TTC549 (cell line): ENCODE measurements around the gene MZF1.
"Not testable (repeated sequence)": the region's sequence is repeated elsewhere in the genome, so short reads cannot be mapped to it uniquely, and the experiment has no call there.

Experiments
- FAIRE-seq: peaks from 2 replicates; lab custom pipeline; 2012; peaks lifted over from hg19 to GRCh38; lab: Jason Lieb, UNC

The MZF1 gene

GRCh38 chr19:58572818-58573657 lies at the start of gene MZF1:
MZF1 (minus strand) TSS chr19:58573335; CDS start chr19:58571389, 1,946 bp downstream.
- peak; percentile 94 for FAIRE-seq

GRCh38 chr19:58607213-58607612 lies 34.1 kb upstream of the MZF1 start:
- not testable (repeated sequence) for FAIRE-seq

DNA sequence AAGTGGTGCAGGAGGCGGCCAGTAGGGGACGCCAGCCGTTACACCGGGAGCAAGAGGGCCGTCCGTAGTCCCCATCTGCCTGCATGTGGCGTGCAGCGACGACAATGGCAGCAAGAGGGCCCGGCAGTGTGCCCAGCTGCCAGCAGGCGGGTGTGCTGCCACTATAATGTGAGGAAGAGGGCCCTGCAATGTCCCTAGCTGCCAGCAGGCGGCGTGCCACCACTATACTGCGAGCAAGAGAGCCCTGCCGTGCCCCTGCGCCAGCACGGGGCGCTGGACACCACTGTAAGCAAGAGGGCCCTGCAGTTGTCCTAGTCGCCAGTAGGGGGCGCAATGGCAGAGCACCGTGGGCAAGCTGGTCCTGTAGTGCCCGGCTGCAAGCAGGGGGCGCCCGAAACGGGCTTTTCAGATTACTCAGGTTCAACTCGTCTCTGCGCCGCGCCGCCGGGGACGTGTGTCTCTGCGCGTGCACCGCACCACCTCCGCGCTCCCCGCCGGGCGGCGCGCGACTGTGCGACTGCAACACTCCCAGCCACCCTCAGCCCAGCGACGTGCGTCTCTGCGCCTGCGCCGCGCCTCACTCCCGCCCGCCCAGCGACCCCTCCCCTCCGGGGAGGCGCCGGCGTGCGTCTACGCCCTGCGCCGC lies 33.2 kb upstream of the MZF1 start:
- not testable (repeated sequence) for FAIRE-seq

GRCh38 chr19:58586133-58586765 lies 13.1 kb upstream of the MZF1 start:
- FAIRE-seq = no peak

DNA sequence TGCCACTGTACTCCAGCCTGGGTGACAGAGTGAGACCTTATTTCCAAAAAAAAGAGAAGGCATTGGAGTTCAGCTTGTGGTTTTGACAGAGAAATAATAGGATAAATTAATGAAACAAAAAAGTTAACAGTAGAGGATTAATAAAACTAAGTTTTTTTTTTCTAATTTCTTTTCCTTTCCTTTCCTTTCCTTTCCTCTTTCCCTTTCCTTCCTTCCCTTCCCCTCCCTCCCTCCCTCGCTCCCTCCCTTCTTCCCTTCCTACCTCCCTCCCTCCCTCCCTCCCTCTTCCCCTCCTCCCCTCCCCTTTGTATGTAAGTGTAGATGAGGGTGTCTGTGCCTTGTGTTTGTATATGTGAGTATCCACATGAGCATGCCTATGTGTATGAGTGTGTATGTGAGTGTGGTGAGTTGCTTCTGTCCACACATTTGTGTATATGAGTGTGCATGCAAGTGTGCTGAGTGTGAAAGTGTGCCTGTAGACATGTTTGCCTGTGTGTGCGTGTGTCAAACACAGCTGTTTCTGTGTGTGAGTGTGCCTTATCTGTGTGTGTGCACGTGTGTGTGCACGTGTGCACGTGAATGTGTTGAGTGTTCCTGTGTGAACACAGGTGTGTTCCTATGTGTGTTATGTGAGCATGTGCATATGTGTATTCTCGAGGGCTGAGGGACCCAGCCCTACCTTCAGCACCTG lies 12.5 kb upstream of the MZF1 start:
- no peak for FAIRE-seq

DNA sequence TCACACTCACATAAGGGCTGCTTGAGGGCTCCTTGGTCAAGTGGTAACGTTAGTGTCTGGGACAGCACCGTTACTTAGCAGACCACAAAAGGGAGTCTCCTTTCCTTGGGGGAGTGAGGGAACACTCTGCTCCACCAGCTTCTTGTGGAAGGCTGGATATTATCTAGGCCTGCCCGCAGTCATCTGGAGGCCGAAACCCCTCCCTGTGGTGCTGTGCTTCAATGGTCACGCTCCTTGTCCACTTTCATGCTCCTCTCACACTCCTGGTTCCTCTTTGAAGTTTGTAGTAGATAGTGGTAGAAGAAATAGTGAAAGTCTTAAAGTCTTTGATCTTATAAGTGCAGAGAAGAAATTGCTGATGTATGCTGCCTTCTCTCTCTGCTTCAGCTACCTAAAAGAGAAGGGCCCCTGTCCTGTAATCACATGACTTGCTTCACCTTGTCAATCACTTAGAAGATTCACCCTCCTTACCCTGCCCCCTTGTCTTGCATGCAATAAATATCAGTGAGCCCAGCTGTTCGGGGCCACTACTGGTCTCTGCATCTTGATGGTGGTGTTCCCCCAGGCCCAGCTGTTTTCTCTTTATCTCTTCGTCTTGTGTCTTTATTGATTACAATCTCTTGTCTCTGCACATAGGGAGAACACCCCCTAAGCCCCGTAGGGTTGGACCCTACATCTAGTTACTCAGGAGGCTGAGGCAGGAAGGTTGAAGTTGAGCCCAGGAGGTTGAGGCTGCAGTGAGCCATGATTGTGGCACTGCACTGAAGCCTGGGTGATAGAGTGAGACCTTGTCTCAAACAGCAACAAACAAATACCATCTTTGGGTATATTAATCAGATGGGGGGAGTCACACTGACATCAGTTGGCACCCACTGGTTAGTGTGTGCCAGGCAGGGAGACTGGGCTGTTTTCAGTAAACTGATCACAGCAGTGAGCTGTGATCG lies 11.6 kb upstream of the MZF1 start:
- FAIRE-seq = no peak

DNA sequence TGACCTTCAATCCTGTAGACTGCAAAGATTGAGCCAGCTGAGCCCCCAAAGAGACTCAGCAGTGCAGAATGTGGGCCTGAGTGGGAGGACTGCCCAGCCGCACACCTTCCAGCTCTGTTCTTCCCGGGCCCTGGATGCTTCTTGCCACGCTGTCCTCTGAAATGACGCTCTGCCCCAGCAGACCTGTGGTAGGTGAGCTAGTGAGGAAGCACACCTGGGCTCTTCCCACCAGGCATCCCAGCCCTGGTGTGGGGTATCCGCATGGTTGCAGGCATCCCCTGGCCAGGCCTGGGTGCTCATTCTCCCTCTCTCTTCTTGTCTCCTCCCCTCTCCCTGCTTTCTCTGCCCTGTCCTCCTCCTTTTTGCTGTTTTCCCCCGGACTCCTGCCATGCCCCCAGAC lies 9.8 kb upstream of the MZF1 start:
- no peak for FAIRE-seq

- FAIRE-seq = no peak
These were observed 8.3 kb upstream of the MZF1 start for GRCh38 chr19:58581227-58582141.

DNA sequence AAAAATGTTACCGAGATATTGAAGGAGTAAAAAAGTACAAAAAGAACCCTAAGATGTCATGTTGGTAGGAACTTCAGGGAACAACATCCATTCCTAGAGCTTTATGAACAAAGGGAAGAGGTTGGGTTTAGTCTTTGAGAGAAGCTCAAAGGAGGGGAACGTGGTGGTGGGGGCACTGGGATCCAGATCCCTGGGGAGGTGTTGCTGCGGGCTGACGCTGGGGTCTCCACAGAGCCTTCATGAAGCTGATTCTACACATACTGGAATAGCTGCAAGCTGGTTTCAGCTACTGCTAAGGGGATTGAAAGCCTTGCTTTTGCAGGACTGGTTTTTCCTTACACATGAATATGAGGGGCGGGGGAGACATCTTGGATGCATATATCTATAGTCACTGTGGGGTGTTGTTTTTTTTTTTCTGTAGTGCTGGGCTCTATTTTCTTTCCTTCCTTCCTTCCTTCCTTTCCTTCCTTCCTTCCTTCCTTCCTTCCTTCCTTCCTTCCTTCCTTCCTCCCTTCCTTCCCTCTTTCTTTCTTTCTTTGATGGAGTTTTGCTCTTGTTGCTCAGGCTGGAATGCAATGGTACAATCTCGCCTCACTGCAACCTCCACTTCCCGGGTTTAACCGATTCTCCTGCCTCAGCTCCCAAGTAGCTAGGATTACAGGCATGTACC lies 6.5 kb upstream of the MZF1 start:
- no peak for FAIRE-seq

- FAIRE-seq = no peak
These were observed 5.1 kb upstream of the MZF1 start for GRCh38 chr19:58578012-58578925.

DNA sequence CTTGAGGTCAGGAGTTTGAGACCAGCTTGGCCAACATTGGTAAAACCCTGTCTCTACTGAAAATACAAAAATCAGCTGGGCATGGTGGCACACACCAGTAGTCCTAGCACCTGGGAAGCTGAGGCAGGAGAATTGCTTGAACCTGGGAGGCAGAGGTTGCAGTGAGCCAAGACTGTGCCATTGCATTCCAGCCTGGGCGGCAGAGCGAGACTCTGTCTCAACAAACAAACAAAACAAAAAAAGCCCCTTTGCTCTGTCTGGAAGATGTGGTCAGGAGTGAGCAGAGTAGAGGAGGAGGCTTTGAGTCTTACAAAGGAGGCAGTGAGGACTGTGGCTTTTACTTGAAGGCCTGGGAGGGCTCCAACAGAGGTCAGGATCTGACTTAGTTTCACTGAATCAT lies 4.4 kb upstream of the MZF1 start:
- not testable (repeated sequence) for FAIRE-seq

DNA sequence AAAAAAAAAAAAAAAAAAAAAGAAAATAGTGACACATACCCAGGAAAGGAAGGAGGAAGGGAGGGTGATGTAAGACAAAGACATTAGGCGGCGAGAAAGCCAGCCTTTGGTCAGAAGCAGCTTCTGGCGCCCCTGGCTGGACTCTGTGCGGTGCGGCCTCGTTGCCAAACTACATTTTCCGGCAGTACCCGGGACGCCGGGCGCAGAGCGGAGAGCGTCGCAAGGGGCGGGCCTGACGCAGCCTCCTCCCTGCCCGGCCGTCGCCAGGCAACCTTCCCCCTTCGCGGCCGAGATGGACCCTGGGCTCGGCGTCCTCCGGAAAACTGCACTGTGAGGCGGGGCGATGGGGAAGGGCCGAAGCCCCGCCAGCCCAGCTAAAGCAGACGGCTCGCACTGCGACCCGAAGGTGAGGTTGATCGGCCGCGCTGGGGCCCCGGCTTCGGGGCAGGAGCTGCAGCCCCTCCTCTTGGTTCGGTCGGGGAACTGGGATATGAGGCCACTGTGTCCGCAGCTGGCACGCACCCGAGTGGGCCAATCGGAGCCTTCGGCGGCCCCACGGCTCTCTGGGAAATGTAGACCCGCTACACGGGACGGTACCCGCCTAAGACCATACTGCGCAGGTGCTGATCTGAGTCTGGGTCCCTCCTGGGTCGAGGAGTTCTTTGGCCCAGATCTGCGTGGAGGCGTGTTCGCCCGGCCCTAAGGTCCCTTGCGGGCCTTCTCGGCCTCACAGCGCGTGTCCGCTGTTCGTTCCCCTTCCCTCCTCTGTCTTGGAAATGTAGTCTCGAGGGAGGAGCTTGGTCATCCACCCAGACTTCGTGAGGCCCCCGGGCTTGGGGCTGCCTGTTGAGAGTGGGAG lies 2.3 kb upstream of the MZF1 start:
- FAIRE-seq = no peak

GRCh38 chr19:58573658-58574164 lies 576 bp upstream of the MZF1 start:
- no peak for FAIRE-seq

- FAIRE-seq = no peak
These were observed 913 bp downstream of the MZF1 start for GRCh38 chr19:58572026-58572817.

DNA sequence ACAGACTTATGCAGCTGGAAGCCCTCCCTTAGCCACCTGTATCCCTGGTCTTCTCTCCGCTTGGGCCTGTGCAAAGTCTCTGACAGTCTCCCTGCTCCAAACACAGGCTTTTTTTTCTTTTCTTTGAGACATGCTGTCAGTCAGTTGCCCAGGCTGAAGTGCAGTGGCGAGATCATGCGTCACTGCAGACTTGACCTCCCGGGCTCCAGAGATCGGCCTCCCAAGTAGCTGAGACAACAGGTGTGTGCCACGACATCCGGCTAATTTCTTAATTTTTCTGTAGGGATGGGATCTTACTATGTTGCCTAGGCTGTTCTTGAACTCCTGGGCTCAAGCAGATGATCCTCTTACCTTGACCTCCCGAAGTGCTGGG lies 1.6 kb downstream of the MZF1 start:
- no peak for FAIRE-seq

- FAIRE-seq = no peak
These were observed 2.2 kb downstream of the MZF1 start for GRCh38 chr19:58570770-58571574.
